GM21381 (cell line): ENCODE measurements around the gene SUPT3H.

ENCODE experiments used
- ATAC-seq: cut with Tn5 transposase; IDR thresholded peaks from one replicate; pipeline ENCODE4 v1.9.1; 2021; ENCODE audit warnings: mild to moderate bottlenecking, moderate library complexity; ENCODE audit not compliant: unreplicated experiment

The SUPT3H gene

GRCh38 chr6:45265246-45265645, 112.5 kb downstream of the SUPT3H start:
- ATAC-seq, result no peak

- ATAC-seq, result no peak
Observed at GRCh38 chr6:45260696-45261095, 117.0 kb downstream of the SUPT3H start.

- no peak for ATAC-seq
Observed at GRCh38 chr6:45256697-45257695, 120.7 kb downstream of the SUPT3H start.

- no peak for ATAC-seq
Observed at GRCh38 chr6:45255434-45255833, 122.3 kb downstream of the SUPT3H start.

- ATAC-seq, result no peak
Observed at GRCh38 chr6:45254253-45254652, 123.5 kb downstream of the SUPT3H start.

GRCh38 chr6:45253453-45253852, 124.3 kb downstream of the SUPT3H start:
- no peak for ATAC-seq

- ATAC-seq, result no peak
Observed at GRCh38 chr6:45231660-45232059, 146.1 kb downstream of the SUPT3H start.

- ATAC-seq, result no peak
Observed at GRCh38 chr6:45229416-45229815, 148.3 kb downstream of the SUPT3H start.

GRCh38 chr6:45226081-45226480, 151.7 kb downstream of the SUPT3H start:
- no peak for ATAC-seq

GRCh38 chr6:45222380-45222779, 155.4 kb downstream of the SUPT3H start:
- ATAC-seq, result no peak

GRCh38 chr6:45215759-45216158, 162.0 kb downstream of the SUPT3H start:
- no peak for ATAC-seq

- ATAC-seq, result no peak
Observed at GRCh38 chr6:45212976-45213375, 164.8 kb downstream of the SUPT3H start.

- no peak for ATAC-seq
Observed at GRCh38 chr6:45209762-45210161, 168.0 kb downstream of the SUPT3H start.

GRCh38 chr6:45206793-45207492, 170.8 kb downstream of the SUPT3H start:
- ATAC-seq, result no peak

GRCh38 chr6:45201484-45201883, 176.2 kb downstream of the SUPT3H start:
- no peak for ATAC-seq

- no peak for ATAC-seq
Observed at GRCh38 chr6:45200510-45200909, 177.2 kb downstream of the SUPT3H start.

- ATAC-seq, result no peak
Observed at GRCh38 chr6:45199554-45199953, 178.2 kb downstream of the SUPT3H start.

GRCh38 chr6:45196121-45196520, 181.6 kb downstream of the SUPT3H start:
- no peak for ATAC-seq

GRCh38 chr6:45195137-45195536, 182.6 kb downstream of the SUPT3H start:
- no peak for ATAC-seq

- ATAC-seq, result no peak
Observed at GRCh38 chr6:45192556-45192955, 185.2 kb downstream of the SUPT3H start.

GRCh38 chr6:45191414-45191813, 186.3 kb downstream of the SUPT3H start:
- ATAC-seq, result no peak

- ATAC-seq, result no peak
Observed at GRCh38 chr6:45187836-45188235, 189.9 kb downstream of the SUPT3H start.
